NCI-H1694 (cell line): Measurements from ENCODE around the gene ACP2.

Experiments
- DNase-seq: peaks from one replicate; lab custom pipeline; 2025; lab: John Stamatoyannopoulos, UW

ACP2 gene

DNA sequence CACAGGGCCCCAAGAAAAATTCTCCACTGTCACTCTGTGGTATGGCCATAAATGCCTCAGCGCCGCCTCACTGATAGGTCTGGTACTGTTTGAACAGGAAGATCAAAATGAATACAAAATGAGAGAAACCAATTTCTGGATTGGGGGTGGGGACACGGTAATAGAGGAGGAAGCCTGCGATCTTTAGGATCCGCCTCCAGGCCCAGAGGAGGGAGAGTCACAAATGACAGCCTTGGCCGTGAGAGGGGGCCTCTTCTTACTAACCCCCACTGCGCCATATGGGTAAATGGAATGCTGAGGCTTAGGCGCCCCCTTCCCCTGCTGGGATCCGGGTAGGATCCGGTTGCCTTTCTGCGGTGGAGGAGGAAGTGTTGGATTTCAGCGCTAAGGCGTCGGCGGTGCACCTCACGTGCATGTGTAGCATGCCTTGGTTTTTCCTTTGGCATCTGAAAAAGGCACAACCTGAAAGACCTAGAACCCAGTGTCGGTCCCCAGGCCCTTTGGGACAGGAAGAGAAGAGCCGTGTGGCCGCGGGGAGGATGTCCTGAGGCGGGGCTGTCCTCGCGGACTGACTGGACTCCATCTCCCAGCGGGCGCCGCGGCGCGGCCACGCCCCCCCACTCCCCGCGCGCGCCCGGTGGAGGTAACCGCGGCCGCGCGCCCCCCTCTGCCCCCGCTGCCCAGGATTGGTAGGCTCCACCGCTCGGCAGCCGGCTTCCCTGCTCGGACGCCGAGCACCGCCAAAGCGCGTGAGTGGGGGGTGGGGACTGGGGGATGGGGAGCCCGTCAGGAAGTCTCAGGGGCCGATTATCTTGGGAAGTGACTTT lies 20.6 kb upstream of the ACP2 start:
- DNase-seq: peak; percentile 43

DNA sequence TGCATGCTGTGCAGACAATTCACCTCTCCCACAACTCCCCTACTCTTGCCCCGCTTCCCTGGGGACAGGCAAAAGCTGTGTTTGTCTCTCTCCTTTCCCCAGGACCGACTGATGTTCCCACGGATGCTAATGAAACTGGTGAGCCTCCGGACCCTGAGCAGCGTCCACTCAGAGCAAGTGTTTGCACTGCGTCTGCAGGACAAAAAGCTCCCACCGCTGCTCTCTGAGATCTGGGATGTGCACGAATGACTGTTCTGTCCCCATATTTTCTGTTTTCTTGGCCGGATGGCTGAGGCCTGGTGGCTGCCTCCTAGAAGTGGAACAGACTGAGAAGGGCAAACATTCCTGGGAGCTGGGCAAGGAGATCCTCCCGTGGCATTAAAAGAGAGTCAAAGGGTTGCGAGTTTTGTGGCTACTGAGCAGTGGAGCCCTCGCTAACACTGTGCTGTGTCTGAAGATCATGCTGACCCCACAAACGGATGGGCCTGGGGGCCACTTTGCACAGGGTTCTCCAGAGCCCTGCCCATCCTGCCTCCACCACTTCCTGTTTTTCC lies 19.9 kb upstream of the ACP2 start:
- no peak for DNase-seq

DNA sequence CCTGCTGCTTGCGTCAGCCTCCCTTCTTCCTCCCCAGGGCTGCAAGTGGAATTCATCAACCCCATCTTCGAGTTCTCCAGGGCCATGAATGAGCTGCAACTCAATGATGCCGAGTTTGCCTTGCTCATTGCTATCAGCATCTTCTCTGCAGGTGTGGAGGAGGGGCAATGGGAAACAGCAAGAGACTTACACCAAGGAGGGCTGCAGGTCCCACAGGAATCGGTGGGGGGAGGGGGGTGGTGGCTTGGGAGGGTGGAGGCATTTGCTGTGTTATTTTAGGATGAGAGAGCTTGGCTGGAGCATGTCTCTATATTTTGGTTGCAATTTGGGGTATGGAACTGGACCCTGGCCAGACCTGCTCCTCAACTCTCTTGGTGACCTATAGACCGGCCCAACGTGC lies 19.3 kb upstream of the ACP2 start:
- no peak for DNase-seq

DNA sequence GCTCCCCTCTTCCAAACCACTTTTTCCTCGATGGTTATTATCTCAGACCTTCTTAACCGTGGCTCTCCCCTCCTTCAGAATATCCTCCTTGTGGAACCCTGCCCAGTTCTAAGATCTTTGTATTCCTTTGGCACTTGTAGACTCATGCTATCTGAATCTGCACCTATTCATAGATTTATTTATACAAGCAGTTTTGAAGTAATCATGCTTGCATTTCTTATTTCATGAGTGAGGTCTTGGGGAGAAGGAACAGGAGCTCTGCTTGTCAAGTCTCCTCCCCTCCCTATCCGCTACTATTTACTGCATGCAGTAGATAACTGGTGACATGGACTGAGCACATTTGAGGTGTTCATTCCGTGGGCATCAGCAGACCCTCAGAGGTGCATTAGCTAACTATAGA lies 15.9 kb upstream of the ACP2 start:
- DNase-seq: no peak

DNA sequence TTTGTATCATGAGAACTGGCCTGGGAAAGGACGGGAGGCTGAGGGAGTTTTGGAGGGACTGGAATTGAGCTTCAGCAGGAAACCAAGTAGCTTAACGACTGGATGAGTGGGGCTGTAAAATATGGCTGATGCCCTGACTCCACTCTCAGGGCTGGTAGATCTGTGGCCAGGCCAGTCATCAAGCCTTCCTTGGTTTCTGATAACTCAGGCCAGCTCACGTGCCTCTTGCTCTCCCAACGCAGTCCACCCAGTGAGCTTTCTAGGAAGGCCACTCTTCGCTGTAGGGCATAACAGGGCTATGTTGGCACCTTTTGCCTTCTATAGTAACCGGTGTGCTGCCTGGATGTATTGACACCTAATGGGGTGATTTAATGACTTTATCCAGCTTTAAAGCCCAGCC lies 15.5 kb upstream of the ACP2 start:
- DNase-seq: no peak

DNA sequence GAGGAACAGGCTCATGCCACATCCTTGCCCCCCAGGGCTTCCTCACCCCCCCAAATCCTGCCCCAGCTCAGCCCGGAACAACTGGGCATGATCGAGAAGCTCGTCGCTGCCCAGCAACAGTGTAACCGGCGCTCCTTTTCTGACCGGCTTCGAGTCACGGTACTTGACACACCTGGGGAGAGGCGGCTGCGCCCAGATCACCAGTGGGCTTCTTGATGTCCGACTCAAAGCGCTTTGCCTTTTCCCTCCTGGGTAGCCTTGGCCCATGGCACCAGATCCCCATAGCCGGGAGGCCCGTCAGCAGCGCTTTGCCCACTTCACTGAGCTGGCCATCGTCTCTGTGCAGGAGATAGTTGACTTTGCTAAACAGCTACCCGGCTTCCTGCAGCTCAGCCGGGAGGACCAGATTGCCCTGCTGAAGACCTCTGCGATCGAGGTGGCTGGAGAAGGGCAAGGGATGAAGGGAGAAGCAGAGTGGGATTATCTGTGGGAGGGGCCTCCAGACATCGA lies 12.7 kb upstream of the ACP2 start:
- no peak for DNase-seq

DNA sequence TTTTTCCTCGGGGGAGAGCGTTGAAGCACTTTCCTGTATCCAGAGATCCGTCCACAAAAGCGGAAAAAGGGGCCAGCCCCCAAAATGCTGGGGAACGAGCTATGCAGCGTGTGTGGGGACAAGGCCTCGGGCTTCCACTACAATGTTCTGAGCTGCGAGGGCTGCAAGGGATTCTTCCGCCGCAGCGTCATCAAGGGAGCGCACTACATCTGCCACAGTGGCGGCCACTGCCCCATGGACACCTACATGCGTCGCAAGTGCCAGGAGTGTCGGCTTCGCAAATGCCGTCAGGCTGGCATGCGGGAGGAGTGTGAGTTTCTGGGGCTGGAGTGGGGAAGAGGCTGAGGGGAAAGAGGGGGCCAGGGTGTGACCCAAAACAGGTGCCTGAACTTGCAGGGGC lies 11.8 kb upstream of the ACP2 start:
- no peak for DNase-seq

DNA sequence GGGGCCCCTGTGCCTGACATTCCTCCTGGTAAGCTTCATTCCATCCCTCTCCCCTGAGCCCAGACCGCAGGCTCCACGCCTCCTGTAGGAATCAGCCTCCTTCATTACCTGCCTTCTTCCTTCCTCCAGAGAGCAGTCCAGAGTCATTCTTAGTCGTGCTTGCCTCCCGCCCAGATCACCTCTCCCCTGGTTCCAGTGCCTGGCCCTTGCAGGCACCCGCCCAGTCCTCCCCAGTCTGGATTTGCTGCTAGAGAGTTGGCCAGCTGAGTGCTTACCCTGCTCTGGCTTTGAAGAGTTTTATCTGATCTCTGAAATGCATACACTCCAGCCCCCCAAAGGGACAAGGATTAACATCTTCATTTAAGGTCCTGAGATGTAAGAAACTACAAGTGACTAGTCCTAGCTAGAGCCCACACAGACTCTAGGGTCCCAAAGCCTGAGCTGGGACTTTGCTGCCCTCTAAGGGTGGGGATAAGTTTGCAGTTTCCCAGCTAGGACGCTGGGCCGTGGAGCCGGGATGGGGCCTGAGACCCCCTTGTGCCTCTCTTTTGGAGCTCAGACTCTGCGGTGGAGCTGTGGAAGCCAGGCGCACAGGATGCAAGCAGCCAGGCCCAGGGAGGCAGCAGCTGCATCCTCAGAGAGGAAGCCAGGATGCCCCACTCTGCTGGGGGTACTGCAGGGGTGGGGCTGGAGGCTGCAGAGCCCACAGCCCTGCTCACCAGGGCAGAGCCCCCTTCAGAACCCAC lies 10.8 kb upstream of the ACP2 start:
- DNase-seq: peak; percentile 17

DNA sequence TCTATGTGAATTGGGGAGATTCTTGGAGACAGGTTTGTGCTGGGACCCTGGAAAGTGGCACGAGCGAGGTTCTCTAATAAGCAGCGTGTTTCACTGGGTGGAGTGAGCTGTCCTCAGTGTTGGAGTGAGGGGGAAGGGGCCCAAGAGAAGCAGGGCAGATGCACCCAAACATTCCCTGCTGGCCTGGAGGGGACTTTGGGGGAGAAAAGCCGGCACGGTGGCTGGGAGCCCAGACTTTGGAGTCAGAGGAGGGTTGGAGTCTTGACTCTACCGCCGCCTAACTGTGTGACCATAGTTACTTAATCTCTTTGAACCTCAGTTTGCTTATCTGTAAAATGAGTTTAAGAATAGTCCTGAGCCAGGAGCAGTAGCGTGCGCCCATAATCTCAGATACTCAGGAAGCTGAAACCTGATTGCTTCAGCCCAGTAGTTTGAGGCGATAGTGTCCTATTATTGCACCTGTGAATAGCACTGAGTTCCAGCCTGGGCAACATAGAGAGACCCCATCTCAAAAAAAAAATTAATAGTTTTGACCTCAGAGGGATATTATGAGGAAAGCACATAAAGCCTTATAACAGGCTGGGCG lies 9.8 kb upstream of the ACP2 start:
- no peak for DNase-seq

DNA sequence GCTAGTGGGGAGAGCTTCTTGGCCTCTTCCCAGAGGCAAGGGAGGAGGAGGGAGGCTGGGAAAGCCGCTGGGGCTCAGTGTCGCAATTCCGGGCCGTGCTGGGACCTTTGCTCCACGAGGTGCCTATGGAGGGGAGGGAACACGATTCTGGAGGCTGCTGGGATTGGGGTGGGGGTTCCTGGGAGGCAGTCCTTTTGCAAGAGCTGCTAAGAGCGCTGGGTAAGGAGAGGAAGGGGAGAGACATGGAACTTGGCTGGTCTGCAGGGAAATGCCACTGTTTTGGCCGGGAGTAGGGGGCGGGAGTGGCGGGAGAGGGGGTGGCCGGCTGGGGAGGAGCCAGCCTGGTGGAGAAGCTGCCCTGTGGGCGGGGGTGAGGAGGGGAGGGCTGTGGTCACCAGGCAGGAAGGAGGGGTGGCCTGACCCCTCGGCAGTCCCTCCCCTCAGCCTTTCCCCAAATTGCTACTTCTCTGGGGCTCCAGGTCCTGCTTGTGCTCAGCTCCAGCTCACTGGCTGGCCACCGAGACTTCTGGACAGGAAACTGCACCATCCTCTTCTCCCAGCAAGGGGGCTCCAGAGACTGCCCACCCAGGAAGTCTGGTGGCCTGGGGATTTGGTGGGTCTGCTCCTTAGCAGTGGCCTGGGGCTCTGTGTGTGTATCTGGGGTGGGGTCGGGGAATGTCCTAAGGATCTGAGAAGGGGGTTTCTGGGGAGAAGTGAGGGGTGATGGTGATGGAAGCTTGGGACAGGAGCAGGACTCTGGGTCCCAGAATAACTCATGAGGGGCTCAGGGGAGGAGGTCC lies 9.1 kb upstream of the ACP2 start, which contains the start of gene NR1H3:
TSS of gene NR1H3 (plus strand) at position 480 of the 800 bp plus-strand sequence. CDS start 1,221 bp downstream, outside the sequence.
- no peak for DNase-seq

DNA sequence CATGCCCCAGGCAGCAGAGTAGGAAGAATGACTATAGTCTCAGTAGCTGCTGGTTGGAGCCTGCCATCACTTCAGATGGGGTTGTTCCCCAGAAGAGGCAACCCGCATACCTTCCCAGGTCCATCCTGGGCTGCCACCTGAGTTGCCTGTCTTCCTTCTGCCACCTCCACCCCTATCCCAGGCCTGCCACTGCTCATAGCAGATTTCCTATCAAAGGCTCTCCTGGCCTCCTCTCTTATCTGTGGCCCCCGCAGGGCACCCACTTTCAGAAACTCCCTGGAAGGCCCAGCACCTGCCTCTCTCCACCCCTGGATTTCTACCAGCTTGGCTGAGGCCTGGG lies 8.5 kb upstream of the ACP2 start:
- DNase-seq: no peak

DNA sequence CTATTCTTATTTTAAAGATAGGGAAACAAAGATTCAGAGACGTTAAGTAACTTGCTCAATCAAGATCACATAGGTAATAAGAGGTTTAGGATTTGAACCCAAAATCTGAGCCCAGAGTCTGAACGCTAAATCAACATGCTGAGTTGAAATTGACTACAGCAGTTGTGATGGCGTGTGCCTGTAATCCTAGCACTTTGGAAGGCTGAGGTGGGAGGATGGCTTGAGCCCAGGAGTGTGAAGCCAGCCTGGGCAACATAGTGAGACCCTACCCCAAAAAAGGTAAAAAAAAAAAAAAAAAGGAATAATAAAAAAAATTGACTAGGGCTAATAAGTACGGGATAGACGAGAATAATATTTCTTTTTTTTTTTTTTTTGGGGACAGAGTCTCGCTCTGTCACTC lies 7.8 kb upstream of the ACP2 start:
- no peak for DNase-seq

DNA sequence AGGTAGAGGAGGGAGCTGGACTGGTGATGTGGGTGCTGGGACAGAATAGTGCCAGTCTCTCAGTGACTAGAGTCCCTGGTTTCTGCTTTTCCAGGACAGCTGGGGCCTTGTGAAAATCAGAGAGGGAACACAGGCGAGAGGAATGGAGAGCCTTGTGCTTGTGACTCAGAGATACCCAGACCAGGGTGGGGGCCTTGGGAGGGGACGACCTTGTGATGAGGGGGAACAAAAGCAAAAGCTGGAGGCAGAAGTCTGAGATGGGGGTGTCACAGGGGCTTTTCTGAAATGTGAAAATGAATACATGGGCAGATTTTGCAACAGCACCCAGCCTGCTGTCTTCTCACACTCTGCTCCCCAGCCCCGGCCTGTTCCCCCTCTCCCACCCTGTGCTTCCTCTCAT lies 5.8 kb upstream of the ACP2 start:
- DNase-seq: no peak

DNA sequence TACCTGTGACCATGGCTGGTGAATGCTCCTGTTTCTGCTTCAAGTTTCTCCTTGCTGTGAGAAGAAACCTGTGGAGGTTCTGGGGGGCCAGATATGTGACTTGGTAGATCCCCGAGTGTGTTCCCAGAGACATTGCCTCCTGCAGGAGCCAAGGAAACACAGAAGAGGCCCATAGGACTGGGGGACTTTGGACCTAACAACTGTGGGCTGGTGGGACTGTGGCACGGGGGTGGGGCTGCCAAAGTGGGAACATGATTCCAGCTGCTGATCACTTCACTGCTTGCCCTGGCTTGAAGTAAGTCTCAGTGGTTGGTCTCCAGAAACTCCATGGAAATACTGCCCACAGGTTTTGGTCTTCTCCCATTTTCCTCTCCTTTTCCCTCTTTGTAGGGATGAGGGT lies 5.0 kb upstream of the ACP2 start:
- DNase-seq: no peak

DNA sequence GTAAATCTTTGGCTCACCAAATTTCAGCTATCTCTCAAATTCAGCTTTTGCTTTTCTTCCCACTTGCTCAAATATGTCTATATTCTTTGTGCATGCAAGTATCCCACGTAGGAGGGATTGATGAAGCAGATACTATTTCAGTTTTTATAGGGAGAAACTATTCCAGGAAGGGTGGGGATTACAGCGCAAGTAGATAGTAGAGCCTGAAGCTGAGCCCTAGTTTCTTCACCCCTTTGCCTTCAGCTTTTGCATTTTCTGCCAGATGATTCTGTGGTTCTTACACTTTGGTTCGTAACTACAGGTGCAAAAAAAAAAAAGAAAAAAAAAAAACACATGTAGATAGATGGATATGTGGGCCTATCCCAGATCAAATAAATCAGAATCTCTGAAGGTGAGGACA lies 3.1 kb upstream of the ACP2 start:
- no peak for DNase-seq

DNA sequence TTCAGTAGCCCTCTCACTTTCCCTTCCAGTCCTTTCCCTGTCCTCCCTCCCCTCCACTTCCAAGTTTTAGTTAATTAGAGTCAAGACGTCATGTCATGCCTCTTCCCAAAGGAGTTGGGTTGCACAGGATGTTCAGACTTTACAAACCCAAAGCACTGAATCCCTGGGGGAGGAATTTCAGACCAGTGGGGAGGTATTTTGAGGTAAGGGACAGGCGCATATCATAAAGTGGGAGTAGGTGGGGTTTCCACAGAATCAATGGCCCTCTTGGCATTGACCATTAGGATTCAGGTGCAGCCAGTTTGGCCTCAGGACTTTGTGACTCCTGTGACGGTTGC lies 733 bp upstream of the ACP2 start:
- DNase-seq: no peak

DNA sequence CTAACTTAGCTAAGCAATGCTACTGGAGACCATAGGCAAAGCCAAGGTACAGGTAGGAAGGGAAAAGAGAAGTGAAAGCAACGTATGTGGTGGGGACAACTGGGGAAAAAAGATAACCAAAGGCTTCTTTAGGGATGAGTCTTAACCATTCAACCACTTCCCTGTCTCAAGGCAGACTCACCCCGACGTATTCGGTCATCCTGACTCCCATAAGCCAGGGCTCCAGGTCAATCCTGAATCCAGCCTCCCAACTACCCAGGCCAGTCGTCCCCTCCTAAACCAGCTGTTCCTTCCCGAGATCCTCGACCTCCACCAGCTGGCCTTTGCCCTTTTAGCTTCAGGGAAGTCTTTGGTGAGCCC lies 330 bp downstream of the ACP2 start:
- no peak for DNase-seq

DNA sequence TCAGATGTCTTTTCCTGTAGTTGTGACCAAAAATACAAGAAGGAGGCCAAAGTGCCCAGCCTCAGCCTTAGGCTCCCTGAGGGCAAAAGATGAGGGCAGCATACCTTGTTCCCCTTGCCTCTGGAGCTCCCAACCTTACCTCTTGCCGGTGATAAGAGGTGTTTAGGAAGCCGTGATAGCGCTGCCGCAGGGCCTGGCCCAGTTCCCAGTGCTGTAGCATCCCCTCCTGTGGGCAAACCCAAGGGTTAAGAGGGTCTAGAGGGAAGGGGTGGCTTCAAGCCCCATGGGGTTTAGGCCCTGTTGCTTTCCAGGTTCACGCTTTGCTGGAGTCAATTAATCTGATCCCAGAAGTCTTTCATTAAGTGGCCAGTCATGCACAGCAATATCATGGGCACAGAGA lies 1.1 kb downstream of the ACP2 start:
- DNase-seq: no peak

DNA sequence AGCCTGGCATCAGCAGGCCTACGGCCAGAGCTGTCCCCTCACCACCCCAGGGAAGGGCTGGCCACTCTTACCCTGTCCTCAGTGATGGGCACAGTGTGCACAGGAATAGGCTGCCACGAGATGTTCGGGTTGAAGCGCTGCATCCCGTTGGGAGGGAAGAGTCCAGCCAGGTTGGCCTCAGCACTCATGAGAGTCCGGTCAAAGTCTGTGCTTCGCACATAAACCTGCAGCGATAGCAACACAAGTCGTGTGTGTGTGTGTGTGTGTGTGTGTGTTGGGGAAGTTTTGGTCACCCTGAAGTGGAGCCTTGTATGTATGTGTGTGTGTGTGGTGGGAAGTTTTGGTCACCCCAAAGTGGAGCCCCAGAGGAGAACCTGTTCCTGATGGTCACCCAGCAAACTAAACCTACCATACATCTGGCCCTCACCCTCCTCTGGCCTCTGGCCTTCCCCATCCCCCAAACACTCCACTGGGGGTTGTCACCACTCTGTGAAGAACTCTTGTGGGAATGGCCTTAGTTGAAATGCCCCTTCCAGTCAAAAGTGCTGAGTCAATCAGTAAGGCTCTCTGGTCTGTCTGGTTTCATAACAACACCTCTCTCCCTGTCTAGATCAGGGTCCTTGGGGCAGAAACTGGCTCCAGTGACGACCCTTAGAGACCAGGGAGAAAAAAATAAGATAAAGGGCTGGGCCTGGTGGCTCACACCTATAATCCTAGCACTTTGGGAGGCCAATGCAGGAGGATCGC lies 2.8 kb downstream of the ACP2 start:
- DNase-seq: no peak

DNA sequence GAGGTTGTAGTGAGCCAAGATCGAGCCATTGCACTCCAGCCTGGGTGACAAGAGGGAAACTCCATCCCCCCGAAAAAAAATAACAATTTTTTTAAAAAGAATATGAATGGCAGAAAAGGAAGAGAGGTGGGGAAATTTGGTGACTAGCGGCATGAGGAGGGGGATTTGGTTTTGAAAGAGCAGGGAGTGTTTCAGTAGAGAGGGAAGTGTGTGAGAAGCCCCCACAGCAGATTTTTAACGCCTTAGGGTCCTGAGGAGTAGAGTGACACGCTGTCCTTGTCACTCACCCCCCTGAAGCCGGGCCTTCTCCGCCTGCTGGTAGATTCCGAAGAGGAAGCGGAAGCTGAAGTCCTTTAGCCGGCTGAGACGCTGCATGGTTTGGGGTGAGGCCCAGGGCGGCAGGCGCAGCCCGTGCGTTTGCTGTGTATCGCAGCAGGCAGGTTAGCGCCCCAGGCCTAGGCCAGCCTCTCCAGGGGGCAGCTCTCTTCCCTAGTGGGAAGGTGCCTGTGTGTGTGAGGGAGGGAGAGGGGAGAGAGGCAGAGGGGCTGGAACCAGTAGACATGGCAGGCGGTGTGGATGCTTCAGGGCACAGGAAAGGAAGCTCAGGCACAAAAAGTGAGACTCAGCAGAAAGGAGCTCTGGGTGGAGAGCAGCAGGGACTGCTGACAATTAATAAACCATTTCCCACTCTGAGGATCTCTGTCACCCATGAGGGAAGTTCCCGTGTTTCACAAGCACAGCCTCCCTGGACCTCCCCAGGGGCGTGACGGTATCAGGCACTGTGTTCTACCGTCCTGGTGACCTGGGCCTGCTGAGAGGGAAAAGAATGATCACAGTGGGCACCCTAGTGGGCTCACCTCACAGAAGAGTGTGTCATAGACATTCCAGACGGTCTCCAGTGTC lies 3.9 kb downstream of the ACP2 start:
- no peak for DNase-seq
